ENCODE data around the gene EXOC4. TPM values are rescaled to one million over a fixed set of nuclear protein-coding genes. Genes with fewer than 3 reads are reported as not detected.

The EXOC4 gene
- total RNA-seq, 1 donor from 2014 or later = 67.7 TPM

- no peak for TF ChIP-seq CTCF (IDR thresholded peaks at IDR 0.05)
- H3K9me3 Mint-ChIP-seq (ENCODE audit: low read depth) = no peaks in the 10 kb centered on the region
- no peak overlapping the region for H3K27ac Mint-ChIP-seq (ENCODE audit: unreplicated experiment)
- H3K36me3 Mint-ChIP-seq (ENCODE audit: low read depth) = no peaks in the 10 kb centered on the region
- DNase-seq (ENCODE audit: low spot score) = no peak
- no peaks in the 10 kb centered on the region for H3K27me3 Mint-ChIP-seq (ENCODE audit: low read depth)
- no peak overlapping the region for H3K4me3 Mint-ChIP-seq (ENCODE audit: unreplicated experiment)
- H3K4me1 Mint-ChIP-seq (ENCODE audit: low read depth) = no peaks in the 10 kb centered on the region
These were observed 508.6 kb downstream of the EXOC4 start for GRCh38 chr7:133761443-133761842.

- Mint-ChIP-seq H3K27ac (ENCODE audit: unreplicated experiment) (no peak overlapping the region), H3K36me3 (ENCODE audit: low read depth) (no peaks in the 10 kb centered on the region), H3K4me3 (ENCODE audit: unreplicated experiment) (no peak overlapping the region), H3K4me1 (ENCODE audit: low read depth) (no peaks in the 10 kb centered on the region), H3K9me3 (ENCODE audit: low read depth) (no peaks in the 10 kb centered on the region), H3K27me3 (ENCODE audit: low read depth) (no peaks in the 10 kb centered on the region)
- no peak for TF ChIP-seq CTCF (IDR thresholded peaks at IDR 0.05)
- no peak for DNase-seq (ENCODE audit: low spot score)
These were observed 510.3 kb downstream of the EXOC4 start for GRCh38 chr7:133763076-133763640.

- no peaks in the 10 kb centered on the region for H3K36me3 Mint-ChIP-seq (ENCODE audit: low read depth)
- H3K4me3 Mint-ChIP-seq (ENCODE audit: unreplicated experiment) = no peak overlapping the region
- DNase-seq (ENCODE audit: low spot score) = no peak
- no peak for TF ChIP-seq CTCF (IDR thresholded peaks at IDR 0.05)
- peaks cover 11% of the 10 kb centered on the region for H3K4me1 Mint-ChIP-seq (ENCODE audit: low read depth)
- no peaks in the 10 kb centered on the region for H3K27me3 Mint-ChIP-seq (ENCODE audit: low read depth)
- H3K9me3 Mint-ChIP-seq (ENCODE audit: low read depth) = no peaks in the 10 kb centered on the region
- H3K27ac Mint-ChIP-seq (ENCODE audit: unreplicated experiment) = no peak overlapping the region
These were observed 516.8 kb downstream of the EXOC4 start for GRCh38 chr7:133769668-133770067.

GRCh38 chr7:133770863-133771492 lies 518.1 kb downstream of the EXOC4 start:
- H3K4me3 Mint-ChIP-seq (ENCODE audit: unreplicated experiment) = no peak overlapping the region
- H3K27me3 Mint-ChIP-seq (ENCODE audit: low read depth) = no peaks in the 10 kb centered on the region
- no peak for DNase-seq (ENCODE audit: low spot score)
- no peak for TF ChIP-seq CTCF (IDR thresholded peaks at IDR 0.05)
- no peaks in the 10 kb centered on the region for H3K9me3 Mint-ChIP-seq (ENCODE audit: low read depth)
- no peaks in the 10 kb centered on the region for H3K36me3 Mint-ChIP-seq (ENCODE audit: low read depth)
- peaks cover 11% of the 10 kb centered on the region for H3K4me1 Mint-ChIP-seq (ENCODE audit: low read depth)
- no peak overlapping the region for H3K27ac Mint-ChIP-seq (ENCODE audit: unreplicated experiment)

- Mint-ChIP-seq H3K9me3 (ENCODE audit: low read depth) (no peaks in the 10 kb centered on the region), H3K36me3 (ENCODE audit: low read depth) (no peaks in the 10 kb centered on the region), H3K4me1 (ENCODE audit: low read depth) (peaks cover 11% of the 10 kb centered on the region), H3K27ac (ENCODE audit: unreplicated experiment) (no peak overlapping the region), H3K27me3 (ENCODE audit: low read depth) (no peaks in the 10 kb centered on the region), H3K4me3 (ENCODE audit: unreplicated experiment) (no peak overlapping the region)
- DNase-seq (ENCODE audit: low spot score) = no peak
- no peak for TF ChIP-seq CTCF (IDR thresholded peaks at IDR 0.05)
These were observed 519.0 kb downstream of the EXOC4 start for GRCh38 chr7:133771788-133772419.

Data from chondrocyte (in vitro differentiated cells).